Stimulated activated CD4-positive, alpha-beta T cell treated with anti-CD3 and anti-CD28 coated beads, Interleukin-2, amount 100 ng/mL, for 24 hours (primary cell): Measurements from ENCODE around the gene NOTCH3.

Source experiments
- DNase-seq, 2 donors: peaks; one replicate each; pipeline ENCODE4 v3.0.0-alpha.2; 2020

NOTCH3 gene

DNA sequence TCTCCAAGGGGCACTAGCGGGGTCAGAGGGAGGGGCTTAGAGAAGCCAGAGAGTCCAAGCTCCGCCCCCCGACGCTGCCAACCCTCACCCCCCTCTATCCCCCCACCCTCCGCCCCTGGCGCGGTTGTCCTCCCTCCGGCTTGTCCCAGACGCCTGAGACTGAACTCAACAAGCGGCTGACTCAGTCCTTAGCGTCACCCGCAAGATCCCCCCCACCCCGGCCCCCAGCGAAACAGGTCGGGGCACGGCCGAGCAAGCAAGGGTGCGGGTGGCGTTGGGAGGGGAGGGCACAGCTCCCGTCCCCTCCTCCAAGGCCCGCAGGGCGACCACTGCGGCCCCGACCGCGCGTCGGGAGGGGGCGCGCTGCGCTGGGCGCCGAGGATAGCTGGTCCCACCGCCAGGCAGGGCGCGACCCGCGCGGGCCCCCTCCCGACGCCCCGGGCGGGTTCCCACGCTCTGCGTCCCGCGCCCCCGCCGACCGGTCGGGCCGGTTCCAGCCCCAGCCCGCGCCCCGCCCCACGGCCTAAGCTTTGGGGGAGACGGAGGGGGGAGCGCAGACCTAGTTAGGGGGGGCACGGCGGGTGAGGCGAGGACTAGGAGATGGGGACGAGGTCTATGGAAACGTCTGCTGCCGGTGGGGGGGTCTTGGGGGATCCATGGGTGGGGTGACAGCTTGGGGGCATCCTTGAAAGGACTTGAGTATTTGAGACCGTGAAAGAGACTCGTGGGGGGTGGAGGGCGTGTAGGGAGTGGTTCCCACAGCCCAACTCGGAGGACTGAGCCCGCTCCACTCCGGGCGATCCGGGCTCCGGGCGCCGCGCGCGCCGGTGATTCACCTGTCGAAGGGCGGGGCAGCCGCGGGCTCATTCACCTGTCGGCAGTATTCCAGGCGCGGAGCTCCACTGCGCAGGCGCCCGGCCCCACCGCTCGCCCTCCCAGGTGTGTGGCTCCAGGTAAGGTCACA lies 5.1 kb downstream of the NOTCH3 start:
- no peak for DNase-seq

DNA sequence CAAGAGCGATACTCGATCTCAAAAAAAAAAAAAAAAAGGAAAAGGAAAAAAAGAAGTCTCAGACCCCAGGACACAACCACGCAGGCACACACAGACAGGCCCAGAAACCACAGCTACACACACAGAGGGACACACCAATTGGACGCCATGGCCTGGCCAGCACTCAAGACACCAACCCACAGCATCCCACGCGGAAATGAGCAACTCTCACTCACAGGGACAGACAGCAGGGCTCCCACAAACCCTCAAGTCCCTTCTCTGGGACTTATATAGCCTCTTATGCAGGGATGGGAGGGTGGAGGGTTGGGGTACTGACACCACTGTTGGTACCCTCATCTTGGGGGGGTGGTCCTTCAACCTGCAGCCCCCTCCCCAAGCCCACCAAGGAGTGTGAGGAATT lies 5.9 kb downstream of the NOTCH3 start:
- DNase-seq: no peak

DNA sequence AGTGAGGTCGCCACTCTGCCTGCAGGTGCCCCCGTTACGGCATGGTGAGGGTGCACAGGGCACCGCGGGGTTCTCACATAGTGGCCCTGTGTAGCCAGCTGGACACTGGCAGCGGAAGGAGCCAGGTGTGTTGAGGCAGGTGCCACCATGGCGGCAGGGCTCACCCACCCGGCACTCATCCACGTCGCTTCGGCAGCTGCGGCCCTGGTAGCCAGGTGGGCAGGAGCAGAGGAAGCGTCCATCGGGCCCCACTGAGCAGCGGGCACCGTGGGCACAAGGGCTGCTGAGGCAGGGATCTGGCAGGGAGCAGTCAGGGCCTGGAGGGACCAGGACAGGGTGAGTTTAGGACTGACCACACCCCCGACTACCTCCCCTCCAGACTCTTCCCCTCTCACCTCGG lies 8.8 kb downstream of the NOTCH3 start:
- no peak for DNase-seq

DNA sequence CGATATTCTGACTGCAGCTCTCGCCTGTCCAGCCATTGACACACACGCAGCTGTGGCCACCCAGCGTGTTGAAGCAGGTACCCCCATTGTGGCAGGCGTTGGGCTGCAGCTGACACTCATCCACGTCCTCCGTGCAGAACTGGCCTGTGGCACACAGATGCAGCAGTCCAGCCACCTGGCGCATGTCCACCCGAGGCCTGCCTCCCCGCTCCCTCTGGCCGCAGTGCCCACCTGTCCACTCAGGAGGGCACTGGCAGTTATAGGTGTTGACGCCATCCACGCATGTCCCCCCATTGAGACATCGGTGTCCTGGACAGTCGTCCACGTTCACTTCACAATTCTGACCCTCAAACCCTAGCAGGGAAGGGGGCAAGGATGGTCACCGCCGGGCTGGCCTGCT lies 9.3 kb downstream of the NOTCH3 start:
- no peak for DNase-seq

DNA sequence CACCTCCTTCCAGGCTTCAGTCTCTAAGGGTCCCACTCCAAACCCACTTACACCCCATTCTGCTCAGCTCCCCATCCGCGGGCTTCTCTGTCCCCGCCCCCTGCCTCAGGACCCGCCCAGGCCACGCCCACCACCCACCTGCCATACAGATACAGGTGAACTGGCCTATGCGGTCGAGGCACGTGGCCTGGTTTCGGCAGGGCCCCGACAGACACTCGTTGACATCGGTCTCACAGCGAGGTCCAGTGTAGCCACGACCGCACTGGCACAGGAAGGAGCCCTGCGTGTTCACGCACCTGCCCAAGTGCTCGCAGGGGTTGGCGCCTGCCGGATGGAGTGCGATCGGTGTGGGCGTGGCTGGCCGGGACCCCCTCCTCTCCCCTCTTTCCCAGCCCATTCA lies 11.9 kb downstream of the NOTCH3 start:
- DNase-seq: no peak

DNA sequence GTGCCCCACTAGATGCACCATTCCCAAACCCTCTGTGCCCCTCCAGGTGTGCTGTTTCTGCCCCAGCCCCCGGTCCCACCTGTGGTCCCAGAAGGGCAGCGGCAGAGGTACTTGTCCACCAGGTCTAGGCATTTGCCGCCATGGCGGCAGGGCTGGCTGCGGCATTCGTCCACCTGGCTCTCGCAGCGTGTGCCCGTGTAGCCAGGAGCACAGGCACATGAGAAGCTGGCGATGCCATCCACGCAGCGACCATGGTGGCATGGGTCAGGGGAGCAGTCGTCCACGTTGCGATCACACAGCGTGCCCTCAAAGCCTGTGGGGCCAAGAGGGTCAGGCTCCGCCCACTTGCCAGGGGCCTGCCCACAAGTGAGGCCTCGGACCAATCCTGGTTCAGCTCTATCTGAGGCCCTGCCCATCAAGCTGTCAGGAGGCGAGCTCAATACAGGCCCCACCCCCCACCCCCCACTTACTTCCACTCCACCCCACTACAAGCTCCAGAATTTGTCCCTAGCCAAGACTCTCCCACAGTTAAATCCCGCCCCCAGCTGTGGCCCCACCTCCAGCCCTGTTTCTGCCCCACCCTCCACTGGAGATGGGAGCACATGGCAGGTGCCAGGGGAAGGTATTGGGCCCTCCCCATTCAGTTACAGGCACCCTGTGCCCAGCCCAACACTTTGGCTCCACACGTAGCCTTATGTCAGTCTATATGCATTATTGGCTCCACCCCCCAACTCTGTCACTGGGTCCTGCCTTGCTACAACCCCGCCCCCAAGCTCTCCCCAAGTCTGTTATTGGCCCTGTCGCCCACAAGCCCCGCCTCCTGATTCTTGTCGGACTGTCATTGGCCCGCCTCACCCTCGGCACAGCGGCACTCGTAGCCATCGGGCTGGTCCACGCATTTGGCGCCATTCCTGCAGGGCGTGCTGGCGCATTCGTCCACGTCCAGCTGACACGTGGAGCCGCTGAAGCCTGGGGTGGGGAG lies 13.5 kb downstream of the NOTCH3 start:
- no peak for DNase-seq

DNA sequence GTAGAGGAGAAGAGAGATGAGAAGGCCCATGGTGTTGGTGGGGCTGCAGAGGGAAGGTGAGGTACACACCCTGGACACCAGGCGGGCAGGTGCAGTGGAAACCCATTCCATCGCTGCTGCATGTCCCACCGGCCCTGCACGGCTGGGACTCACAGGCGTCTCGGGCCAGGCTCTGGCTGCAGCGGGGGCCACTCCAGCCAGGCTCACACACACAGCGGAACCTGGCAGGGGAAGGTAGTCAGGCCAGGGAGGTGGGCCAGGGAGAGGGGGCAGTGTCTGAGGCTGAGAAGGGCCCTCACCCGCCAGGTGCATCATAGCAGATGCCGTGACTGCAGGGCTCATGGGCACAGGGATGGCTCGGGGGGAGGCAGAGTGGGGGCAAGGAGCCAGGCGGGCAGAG lies 15.6 kb downstream of the NOTCH3 start:
- DNase-seq: no peak

DNA sequence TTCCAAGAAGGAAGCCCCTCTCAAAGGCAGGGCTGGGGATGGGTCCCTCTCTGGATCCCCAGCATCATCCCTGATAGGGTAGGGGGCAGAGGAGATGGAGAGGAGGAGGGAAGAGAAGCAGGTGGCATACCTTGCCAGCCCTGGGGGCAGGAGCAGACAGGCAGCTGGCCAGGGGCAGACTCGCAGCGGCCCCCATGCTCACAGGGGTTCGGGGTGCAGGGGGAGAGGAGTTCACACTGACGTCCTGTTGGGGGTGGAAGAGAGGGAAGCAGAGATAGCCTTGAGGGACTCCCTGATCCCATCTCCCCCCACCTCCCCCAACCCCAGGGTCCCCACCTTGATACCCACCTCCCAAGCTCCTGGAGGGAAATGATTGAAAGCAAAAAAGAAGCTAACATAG lies 16.0 kb downstream of the NOTCH3 start:
- no peak for DNase-seq

DNA sequence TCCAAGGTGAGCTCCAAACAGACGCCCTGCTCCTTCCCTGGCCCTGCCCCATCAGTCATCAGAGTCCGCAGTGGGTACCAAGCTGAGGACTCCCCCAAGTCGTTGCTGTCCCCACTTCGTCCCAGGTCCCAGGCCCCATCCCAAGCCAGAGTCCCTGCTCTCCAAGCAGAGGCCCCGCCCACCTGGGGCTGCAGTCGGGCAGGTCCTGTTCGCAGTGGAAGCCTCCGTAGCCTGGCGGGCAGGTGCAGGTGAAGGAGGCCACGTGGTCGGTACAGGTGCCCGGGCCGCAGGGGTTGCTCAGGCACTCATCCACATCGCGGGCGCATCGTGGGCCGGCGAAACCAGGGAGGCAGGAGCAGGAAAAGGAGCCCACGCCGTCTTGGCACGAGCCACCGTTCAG lies 19.4 kb downstream of the NOTCH3 start:
- no peak for DNase-seq

DNA sequence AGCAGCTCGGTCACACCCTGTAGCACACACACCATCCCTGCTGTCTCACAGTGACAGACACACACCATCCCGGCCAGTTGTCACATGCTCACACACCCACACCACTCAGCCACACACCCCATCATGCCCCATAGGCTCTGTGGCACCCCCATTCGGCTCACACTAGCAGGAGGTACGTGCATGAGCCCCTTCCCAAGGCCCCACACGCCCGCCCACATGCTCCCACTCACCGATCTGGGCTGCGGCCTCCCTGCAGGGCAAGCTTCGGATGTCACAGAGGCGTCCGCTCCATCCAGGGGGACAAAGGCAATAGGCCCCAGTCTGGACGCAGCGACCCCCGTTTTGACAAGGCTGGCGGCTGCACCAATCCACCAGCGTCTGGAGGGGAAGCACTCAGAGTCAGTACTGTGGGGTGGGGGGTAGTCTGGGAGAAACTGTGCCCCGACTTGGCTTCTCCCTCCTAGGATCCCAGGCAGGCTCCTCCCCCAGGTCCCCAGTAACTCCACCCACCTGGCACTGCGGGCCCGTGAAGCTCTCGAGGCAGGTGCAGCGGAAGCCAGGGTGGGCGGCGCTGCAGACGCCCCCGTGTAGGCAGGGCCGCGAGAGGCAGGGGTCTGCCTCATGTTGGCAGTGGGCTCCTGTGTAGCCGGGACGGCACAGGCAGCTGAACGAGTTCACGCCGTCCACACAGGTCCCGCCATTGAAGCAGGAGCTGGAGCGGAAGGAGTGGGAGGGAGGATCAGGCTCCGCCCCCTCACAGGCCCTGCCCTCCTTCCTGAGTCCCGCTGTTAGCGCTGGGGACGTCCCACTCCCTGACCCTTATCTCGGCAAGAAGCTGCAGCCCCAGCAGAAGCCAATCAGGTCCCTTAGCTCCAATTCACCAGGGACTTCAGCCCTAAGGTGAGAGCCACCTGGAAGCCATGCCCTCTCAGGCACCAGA lies 20.1 kb downstream of the NOTCH3 start:
- DNase-seq: no peak

DNA sequence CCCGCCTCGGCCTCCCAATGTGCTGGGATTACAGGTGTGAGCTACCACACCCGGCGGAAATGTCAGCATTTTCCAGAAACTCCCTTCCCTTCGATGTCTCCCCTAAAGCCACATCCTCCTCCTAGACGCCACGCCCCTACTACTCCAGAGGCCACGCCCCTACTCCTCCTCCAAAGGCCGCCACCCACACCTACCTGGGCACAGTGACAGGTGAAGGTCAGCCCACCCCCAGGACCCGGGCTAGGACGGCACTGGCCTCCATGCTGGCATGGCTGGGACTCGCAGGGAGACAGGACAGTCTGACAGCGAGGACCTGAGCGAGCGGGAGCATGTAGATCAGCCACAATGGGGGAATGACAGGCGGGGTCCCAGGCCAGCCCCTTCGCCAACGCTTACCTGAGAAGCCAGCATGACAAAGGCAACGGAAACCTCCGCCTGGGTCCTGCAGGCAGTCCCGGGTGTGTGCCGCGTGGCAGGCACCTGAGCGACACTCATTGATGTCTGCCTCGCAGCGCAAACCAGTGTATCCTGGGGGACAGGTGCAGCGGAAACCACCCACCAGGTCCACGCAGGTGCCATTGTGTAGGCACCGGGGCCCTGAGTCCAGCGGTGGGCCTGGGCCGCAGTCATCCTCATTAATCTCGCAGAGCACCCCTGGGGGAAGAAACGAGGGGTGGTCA lies 22.0 kb downstream of the NOTCH3 start:
- no peak for DNase-seq

DNA sequence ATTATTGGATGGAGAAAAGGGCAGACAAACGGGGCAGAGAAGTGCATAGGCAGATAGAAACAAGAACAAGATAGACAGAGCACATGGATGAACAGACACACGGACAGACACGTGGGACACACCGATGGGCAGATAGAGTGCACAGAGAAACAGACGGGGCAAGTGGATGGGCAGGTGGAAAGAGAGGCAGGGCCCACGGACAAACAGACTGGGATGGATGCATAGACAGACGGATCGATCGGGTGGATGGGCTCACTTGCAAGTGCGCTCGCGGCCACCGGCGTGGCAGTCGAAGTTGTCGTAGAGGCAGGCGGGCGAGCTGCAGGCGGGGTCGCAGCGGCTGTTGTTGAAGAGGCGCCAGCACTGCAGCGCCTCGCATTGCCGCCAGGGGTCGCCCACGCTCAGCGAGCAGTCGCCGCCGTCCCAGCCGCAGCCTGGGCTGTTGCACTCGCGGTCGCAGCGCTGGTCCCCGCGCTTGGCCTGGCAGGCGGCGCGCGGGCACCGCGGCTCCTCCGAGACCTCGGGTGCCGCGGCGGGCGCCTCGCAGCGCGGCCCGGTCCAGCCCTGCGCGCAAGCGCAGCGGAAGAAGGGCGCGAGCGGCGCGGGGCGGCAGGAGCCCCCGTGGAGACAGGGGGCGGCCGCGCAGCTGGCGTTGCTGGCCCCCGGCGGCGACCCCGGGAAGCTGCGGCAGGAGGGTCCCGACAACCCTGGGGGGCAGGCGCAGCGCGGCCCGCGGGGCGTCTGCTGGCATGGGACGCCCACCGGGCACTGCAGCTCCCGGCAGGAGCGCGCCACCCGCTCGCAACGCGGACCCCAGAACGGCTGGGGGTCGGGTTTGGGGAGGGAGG lies 23.3 kb downstream of the NOTCH3 start:
- DNase-seq: peak; percentile 86 to 91

DNA sequence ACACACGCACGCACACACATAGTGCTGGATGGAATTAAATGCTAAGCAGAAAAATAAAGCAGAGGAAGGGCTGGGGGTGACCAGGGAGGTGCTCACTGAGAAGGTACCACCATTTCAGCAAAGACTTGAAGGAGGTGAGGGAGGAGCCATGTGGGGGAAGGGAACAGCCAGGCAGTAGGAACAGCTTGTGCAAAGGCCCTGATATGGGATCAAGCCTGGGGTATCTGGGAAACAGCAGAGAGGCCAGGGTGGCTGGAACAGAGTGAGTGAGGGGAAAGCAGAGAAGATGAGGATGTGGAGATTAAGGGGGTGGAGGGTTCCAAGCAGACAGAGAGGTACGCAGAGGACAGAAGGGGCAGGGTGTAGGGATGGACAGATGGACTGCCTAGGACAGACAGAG lies 25.2 kb downstream of the NOTCH3 start:
- no peak for DNase-seq

DNA sequence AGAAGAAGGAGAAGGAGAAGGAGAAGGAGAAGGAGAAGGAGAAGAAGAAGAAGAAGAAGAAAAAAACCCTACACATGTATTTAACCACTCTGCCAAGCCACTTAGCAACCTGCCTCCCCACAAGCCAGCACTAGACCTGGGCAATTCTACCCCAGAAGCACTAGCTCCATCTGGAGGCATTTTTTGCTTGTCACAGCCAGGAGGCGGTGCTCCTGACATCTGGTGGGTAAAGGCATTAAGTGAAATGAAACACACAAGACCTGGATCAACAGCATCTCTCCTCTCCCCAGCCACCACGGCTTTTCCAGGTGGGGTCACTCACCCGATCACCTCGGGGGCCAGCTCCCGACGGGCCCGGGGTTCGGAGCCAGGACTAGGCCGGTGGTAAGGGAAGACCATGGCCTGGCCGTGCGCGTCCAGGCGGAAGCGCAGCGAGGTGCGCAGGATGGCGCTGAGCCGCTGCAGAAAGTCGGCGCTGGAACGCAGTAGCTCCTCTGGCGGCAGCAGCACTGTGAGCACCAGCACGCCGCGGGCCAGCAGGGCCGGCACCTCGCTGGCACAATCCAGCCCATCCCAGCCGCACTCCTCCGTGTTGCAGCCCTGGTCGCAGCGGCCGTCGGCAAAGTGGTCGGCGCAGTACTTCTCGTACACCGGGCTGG lies 26.9 kb downstream of the NOTCH3 start:
- no peak for DNase-seq

DNA sequence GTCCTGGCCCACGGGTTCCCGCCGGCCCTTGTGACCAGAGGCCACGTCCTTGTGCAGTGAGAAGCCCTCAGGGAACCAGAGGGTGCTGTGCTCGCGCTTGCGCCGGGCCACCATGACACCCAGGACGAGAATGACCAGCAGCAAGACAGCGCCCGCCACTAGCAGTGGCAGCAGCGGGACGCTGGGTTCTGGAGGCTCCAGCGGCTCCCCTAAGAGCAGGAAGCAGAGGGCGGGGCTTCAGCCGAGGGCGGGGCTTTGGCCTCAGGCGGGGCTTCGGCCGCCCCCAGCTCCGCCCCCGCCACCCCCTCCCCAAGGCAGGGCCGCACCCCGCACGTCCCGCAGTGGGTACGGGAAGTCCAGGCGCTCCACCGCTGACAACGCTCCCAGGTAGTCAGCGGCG lies 30.4 kb downstream of the NOTCH3 start:
- DNase-seq: no peak

DNA sequence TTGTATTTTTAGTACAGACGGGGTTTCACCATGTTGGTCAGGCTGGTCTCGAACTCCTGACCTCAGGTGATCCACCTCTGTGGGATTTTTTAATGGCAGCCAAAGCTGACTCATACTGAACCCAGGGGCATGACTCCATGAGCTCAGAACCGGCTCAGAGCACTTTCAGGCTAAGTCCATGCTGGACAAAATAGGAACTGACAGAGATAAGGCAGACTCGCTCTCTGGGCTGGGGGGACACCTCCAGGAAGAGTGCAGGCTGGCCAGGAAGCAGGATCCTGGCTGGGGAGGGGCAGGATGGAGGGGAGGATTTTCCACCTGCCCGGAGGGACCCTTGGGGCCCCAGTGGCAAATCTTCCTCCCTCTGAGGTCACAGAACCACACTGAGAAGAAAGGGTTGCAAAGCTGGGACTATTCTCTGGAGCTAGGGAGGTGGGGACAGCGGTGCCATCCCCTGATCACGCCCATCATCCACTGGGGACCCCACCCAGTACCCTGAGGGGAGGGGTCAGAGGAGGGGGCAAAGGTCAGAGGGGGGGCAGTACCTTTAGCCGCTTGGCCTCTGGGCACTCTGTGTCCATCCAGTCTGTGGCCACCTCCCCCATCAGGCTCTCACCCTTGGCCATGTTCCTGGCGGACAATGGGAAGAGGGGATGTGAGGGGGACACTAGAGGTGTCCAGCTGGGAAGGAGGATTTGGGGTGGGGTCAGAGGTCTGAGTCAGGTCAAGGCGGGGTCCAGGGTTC lies 31.1 kb downstream of the NOTCH3 start:
- no peak for DNase-seq

DNA sequence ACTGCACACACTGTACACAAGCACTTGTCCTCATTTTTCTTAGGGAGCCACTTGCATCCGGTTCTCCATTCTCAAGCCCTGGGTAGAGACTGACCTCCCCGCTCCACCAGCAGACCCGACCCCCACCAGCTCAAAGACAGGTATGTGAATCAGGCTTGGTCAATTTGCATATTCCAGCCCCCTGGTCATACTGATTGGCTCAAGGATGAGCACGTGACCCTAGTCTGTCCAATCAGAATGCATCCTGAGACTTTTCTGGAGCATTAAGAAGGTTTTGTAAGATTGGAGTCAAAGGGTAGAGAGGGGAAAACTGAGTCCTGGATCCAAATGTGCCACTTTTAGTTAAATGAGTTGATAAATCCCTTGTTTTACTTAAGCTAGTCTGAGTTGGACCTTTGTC lies 34.1 kb downstream of the NOTCH3 start:
- no peak for DNase-seq

DNA sequence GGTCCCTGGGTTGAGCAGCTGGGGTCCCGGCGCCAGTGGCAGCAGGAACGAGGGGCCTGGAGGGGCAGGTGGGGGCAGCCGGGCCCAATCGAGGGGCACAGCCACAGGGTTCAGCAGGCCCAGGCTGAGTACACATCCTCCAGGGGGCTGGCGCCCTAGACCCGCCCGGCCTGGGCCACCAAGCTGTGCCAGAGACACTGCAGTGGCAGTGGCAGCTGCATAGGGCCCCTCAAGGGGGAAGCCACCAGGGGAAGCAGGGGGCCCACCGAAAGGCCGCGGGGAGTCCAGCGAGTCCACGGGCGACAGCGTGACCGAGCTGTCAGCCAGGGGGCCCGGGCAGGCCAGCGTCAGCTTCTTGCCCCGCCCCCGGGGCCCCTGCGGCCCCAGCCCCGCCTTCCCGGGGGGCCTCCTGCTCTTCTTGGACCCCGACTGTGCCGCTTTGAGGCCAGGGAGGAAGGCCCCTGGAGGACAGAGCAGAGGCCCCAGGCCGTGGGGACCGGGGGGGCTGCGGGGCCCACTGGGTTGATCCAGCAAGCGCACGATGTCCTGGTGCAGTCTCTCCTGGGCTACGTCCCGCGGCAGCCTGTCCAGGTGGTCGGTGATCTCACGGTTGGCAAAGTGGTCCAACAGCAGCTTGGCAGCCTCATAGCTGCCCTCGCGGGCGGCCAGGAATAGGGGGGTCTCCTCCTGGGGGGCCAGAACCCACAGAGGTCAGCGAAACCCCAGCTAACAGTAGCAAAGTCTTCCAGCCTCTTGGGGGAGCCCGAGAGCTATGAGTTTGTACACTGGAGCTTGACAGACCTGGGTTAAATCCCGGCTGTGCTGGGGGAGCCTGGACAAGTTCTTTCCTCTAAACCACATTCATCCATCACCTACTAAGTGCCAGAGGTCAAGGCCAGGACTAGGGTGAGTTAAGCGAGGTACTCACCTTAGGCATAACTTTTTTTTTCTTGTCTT lies 39.5 kb downstream of the NOTCH3 start:
- DNase-seq: peak in 1 of 2 donors; percentile 16
